GM23338 (cell line): ENCODE results near the gene MEIOSIN.

Experiments
- CREB1 ChIP-seq: fragments of 250-450 bp; sonication (Bioruptor Pico); IDR thresholded peaks from 2 replicates; pipeline ENCODE4 v1.5.0; 2020; ENCODE audit warnings: low read depth, mild to moderate bottlenecking, moderate library complexity
- JUNB ChIP-seq: IDR thresholded peaks from one replicate; pipeline ENCODE4 v1.6.1; 2016; ENCODE audit warnings: antibody characterized with exemption; ENCODE audit not compliant: unreplicated experiment
- POLR2AphosphoS5 ChIP-seq: IDR thresholded peaks from 2 replicates; pipeline ENCODE4 v1.6.1; 2016; ENCODE audit warnings: antibody characterized with exemption, low read depth
- TF ChIP-seq, protein P1 (sequence below), 2 experiments: fragments of 200-600 bp in 1 of 2; sonication (generic) in 1 of 2; conservative IDR thresholded peaks; 2 replicates each; pipeline versions ENCODE4 v1.5.1 to v1.6.1; 2016 to 2017; ENCODE audit warnings: antibody characterized with exemption in 2 of 2, low read depth in 2 of 2, mild to moderate bottlenecking in 2 of 2, moderate library complexity in 1 of 2

- 0 out of 2 replicates have a peak, but pooled peaks have one; percentile 11 for TF ChIP-seq POLR2AphosphoS5
- TF ChIP-seq, protein P1, sequence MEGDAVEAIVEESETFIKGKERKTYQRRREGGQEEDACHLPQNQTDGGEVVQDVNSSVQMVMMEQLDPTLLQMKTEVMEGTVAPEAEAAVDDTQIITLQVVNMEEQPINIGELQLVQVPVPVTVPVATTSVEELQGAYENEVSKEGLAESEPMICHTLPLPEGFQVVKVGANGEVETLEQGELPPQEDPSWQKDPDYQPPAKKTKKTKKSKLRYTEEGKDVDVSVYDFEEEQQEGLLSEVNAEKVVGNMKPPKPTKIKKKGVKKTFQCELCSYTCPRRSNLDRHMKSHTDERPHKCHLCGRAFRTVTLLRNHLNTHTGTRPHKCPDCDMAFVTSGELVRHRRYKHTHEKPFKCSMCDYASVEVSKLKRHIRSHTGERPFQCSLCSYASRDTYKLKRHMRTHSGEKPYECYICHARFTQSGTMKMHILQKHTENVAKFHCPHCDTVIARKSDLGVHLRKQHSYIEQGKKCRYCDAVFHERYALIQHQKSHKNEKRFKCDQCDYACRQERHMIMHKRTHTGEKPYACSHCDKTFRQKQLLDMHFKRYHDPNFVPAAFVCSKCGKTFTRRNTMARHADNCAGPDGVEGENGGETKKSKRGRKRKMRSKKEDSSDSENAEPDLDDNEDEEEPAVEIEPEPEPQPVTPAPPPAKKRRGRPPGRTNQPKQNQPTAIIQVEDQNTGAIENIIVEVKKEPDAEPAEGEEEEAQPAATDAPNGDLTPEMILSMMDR (conservative IDR thresholded peaks at IDR 0.05; ENCODE audit: low read depth in 2 of 2): no peak
- TF ChIP-seq JUNB: no peak
- TF ChIP-seq CREB1 (CRISPR knock-in tag): no peak
Observed at GRCh38 chr19:45772130-45772840, 39.0 kb downstream of the MEIOSIN start.
